DMS53 treated with DMSO at 0.1 percent for 48 hours (cell line): ENCODE measurements around the gene STIP1.

Experiments
- DNase-seq: peaks from one replicate; lab custom pipeline; 2025; ENCODE audit not compliant: unreplicated experiment; lab: John Stamatoyannopoulos, UW

Gene STIP1

GRCh38 chr11:64220271-64220670 is 34.3 kb downstream of the STIP1 start:
- DNase-seq, result no peak

- DNase-seq, result no peak
Measured at GRCh38 chr11:64220798-64221197, 34.8 kb downstream of the STIP1 start.

GRCh38 chr11:64222651-64223000 is 36.7 kb downstream of the STIP1 start:
- DNase-seq, result no peak

GRCh38 chr11:64223001-64223651 is 37.2 kb downstream of the STIP1 start:
- no peak for DNase-seq

- no peak for DNase-seq
Measured at GRCh38 chr11:64224151-64224890, 38.4 kb downstream of the STIP1 start.

GRCh38 chr11:64224891-64225607 is 39.1 kb downstream of the STIP1 start:
- DNase-seq, result no peak

GRCh38 chr11:64225608-64226506 is 39.9 kb downstream of the STIP1 start, which contains the start of the genes NUDT22 and TRPT1:
Gene NUDT22 (plus strand): TSS chr11:64226274. CDS start chr11:64226653, 379 bp downstream.
Gene TRPT1 (minus strand): TSS chr11:64226186. CDS start chr11:64225860, 326 bp downstream.
- peak; percentile 79 for DNase-seq

GRCh38 chr11:64226507-64227051 is 40.6 kb downstream of the STIP1 start:
- peak; percentile 41 for DNase-seq

- no peak for DNase-seq
Measured at GRCh38 chr11:64227405-64227956, 41.5 kb downstream of the STIP1 start.

GRCh38 chr11:64229090-64229743 is 43.2 kb downstream of the STIP1 start:
- DNase-seq, result no peak

GRCh38 chr11:64229744-64230170 is 43.8 kb downstream of the STIP1 start:
- no peak for DNase-seq

- DNase-seq, result peak; percentile 92
Measured at GRCh38 chr11:64230171-64230984, 44.4 kb downstream of the STIP1 start, which contains the start of gene DNAJC4. Gene DNAJC4 (plus strand): TSS chr11:64230548. CDS start chr11:64230855, 307 bp downstream.

- DNase-seq, result no peak
Measured at GRCh38 chr11:64230985-64231365, 45.0 kb downstream of the STIP1 start.

GRCh38 chr11:64231546-64231945 is 45.6 kb downstream of the STIP1 start:
- DNase-seq, result no peak

- DNase-seq, result no peak
Measured at GRCh38 chr11:64232182-64232966, 46.4 kb downstream of the STIP1 start.

- DNase-seq, result no peak
Measured at GRCh38 chr11:64232967-64233315, 47.0 kb downstream of the STIP1 start.

GRCh38 chr11:64233913-64234586 is 48.1 kb downstream of the STIP1 start, which contains the start of gene VEGFB:
Gene VEGFB (plus strand): TSS chr11:64234584. CDS start chr11:64234834, 250 bp downstream.
- DNase-seq, result peak; percentile 27
